ENCODE results near the gene DDHD1.

GRCh38 chr14:52995998-52996397 is 157.1 kb downstream of the DDHD1 start:
- no peak for TF ChIP-seq POLR2A (IDR thresholded peaks at IDR 0.05; ENCODE audit: low read length)
- TF ChIP-seq GATA1 (IDR thresholded peaks at IDR 0.05; ENCODE audit: low read depth, low read length), result no peak
